ENCODE measurements around the gene NOS3.

Gene NOS3

DNA sequence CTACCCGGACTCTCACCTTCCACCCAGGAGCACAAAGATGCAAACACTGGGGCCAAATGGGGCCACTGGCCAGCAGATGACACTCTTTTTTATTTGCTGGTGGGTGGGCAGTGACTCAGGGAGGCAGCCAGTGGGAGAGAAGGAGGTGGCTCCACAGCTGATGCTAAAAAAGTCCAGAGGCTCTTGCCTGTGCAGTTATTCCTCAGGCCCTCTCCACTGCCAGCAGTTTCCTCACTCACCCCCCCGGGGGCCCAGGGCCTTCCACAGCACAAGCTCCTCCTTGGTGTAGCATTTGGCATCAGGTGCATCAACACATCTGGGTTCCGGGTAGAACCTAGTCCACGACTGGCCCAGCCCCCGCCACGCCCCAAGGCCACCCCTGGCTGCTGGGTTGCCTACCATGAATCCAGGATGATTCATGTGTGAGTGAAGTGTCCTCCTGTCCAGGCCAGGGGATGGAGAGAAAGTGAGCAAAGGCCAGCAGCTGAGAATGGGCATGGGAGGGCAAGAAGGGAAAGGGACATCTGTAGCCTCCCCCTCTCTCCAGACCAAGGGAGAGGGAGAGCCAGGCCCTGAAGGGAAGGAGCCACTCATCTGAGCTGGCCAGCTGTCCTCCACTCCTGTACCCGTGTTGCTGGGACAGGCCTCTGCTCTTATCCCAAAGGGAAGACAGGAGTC lies 11.0 kb upstream of the NOS3 start:
- no peak for DNase-seq (ENCODE audit: low spot score)

- DNase-seq (ENCODE audit: low spot score), result no peak
These were observed 10.2 kb upstream of the NOS3 start for GRCh38 chr7:150980663-150981062.

DNA sequence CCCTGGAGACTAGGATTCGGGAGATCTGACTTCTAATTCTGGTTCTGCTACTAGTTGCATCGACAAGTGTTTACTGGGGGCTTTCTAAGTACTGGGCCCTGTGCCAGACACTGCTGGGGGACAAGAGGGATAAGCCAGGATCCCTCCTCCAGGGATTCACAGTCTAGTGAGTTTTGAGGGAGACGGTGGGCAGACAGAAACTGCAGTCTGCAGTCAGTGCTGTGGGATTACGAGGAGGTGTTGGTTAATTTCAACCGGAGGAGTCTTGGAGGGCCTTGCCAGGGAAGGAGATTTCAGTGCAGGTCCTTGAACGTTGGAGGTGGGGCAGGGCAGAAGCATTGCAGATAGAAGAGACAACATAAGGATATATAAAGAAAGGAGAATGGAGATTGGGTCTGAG lies 9.2 kb upstream of the NOS3 start:
- DNase-seq (ENCODE audit: low spot score), result no peak

DNA sequence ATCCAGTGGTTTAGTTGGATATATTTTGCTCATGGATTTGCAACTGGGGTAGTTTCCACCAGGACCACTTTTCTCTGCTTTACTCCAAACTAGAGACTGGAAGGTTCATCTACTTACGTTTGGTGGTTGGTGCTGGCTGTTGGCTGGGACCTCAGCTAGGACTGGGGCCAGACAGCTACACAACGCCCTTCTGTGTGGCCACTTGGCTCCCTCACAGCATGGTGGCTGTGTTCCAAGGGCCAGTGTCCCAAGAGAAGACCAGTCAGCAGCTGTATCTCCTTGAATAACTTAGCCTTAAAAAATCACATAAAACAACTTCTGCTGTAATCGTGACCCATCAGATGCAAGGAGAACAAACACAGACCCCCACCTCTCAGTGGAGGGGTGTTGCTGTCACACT lies 8.5 kb upstream of the NOS3 start:
- DNase-seq (ENCODE audit: low spot score), result no peak

DNA sequence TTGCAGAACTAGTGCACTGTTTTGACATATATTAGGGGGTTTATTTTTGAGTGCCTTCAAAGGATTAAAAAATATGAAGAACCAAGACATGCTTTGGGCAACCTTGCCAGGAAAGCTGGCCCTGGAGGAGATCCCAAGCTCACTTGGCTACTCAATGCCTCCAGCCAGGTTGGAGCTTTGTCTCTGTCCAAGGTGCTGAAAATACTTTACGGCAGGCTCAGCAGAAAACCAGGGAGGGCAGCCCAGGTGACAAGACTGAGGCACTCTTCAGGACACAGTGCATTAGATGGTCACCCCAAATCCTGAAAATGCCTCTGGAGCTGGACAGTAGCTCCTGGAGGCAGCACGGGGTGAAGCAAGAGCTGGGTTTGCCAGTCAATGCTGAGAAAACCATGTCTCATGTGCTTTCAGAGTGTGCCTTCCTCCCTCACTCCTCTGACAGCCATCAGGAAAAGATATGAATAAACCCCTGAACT lies 6.9 kb upstream of the NOS3 start:
- DNase-seq (ENCODE audit: low spot score), result no peak

- peak; percentile 76 for DNase-seq (ENCODE audit: low spot score)
These were observed 4.7 kb upstream of the NOS3 start for GRCh38 chr7:150986099-150986512.

DNA sequence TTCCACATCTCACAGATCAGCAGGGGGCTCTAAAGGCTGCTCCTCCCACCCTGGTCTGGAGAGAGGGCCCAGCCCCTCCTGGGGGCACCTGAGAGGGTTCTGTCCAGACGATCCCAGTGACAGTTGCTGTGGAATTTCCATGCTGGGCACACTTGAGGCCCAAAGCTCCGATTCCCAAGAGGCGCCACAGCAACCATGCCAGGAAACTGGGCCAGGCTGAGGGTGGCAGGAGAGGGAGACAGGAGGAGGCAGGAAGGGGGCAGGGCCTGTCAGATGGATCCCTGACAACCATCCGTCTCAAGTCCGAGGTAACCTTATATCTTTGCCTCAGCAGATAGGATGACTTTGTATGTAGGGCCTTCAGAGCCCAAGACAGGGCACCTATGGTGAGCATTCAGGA lies 4.3 kb upstream of the NOS3 start:
- DNase-seq (ENCODE audit: low spot score), result no peak

DNA sequence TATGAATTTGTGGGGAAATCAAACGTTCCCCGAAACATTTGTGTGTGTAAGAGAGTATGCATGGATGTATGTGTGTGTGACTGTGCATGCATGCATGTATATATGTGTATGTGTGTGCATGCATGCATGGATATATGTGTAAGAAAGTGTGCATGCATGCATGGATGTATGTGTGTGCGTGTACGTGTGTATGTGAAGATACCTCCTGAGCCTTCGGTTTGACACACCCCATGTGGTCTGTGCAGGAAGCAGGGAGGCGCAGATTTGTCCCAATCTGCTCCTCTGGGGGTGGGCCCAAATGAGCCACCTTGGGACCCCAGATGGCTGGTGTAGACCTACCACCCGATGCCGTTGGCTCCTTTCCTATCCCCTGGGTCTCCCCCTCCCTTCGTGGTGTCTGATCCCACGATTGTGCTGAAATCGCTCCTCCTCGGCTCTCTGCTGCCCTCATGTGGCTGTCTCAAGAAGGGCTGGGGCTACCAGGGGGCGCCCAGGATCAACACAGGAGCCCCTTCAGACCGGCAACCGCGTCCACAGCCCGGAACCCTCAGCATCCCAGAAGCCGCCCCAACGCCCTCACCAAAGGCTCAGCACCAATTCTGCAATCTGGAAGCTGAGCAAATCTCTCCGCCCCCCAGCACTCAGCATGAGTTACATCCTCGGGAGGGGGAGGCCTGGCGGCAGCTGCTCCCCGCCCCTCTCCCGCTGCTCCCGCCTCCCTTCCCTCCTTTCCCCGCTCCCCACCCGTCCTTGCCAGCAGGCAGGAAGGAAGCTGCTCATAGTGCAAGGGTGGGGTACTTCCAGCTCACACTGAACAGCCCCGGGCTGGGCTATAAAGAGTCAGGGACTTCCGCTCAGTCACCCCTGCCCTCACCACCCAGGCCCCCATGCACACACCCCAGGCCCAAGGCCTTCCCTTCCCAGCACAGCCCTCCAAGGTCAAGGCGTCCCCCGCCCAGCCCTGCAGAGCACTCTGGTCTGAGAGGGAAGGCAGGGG lies 2.3 kb upstream of the NOS3 start:
- peak; percentile 89 for DNase-seq (ENCODE audit: low spot score)

GRCh38 chr7:150989456-150989855 lies 1.4 kb upstream of the NOS3 start:
- DNase-seq (ENCODE audit: low spot score), result no peak

- no peak for DNase-seq (ENCODE audit: low spot score)
These were observed 1.3 kb downstream of the NOS3 start for GRCh38 chr7:150992051-150992640.

DNA sequence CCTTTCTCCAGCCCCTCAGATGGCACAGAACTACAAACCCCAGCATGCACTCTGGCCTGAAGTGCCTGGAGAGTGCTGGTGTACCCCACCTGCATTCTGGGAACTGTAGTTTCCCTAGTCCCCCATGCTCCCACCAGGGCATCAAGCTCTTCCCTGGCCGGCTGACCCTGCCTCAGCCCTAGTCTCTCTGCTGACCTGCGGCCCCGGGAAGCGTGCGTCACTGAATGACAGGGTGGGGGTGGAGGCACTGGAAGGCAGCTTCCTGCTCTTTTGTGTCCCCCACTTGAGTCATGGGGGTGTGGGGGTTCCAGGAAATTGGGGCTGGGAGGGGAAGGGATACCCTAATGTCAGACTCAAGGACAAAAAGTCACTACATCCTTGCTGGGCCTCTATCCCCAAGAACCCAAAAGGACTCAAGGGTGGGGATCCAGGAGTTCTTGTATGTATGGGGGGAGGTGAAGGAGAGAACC lies 2.1 kb downstream of the NOS3 start:
- DNase-seq (ENCODE audit: low spot score), result peak; percentile 87

DNA sequence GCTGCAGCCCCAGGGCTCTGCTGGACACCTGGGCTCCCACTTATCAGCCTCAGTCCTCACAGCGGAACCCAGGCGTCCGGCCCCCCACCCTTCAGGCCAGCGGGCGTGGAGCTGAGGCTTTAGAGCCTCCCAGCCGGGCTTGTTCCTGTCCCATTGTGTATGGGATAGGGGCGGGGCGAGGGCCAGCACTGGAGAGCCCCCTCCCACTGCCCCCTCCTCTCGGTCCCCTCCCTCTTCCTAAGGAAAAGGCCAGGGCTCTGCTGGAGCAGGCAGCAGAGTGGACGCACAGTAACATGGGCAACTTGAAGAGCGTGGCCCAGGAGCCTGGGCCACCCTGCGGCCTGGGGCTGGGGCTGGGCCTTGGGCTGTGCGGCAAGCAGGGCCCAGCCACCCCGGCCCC lies 2.7 kb downstream of the NOS3 start:
- DNase-seq (ENCODE audit: low spot score), result peak; percentile 81

DNA sequence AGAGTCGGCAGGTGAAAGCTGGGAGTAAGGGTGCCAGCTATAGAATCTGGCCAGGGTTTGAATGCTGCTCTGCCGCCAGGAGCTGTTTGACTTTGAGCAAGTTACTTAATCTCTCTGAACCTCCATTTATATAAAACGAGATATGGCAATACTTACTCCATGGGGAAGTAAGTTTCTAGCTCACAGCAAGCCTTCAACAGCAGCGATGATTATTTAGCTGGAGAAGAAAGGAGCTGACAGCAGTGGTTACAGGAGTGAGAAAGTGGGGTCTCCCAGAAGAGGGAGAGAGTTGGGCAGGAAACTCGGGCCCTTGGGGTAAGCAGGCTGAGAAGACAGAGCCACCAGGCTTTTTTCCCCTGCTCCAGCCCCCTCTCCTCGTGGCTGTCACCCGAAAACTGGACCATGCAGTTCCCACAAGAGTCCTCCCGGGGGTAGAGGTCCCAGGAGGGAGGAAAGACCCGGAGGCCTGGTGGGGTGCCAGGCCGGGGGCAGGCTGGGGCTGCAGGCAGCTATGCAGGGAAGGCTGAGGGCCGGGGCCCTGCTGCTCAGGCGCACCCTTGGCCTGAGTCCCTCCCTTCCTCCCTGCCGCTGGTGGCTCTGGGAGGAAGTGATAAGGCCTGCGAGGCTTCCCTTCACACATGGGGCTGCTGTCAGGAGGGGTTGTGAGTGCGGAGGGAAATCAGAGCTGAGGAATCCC lies 3.5 kb downstream of the NOS3 start:
- DNase-seq (ENCODE audit: low spot score), result no peak

DNA sequence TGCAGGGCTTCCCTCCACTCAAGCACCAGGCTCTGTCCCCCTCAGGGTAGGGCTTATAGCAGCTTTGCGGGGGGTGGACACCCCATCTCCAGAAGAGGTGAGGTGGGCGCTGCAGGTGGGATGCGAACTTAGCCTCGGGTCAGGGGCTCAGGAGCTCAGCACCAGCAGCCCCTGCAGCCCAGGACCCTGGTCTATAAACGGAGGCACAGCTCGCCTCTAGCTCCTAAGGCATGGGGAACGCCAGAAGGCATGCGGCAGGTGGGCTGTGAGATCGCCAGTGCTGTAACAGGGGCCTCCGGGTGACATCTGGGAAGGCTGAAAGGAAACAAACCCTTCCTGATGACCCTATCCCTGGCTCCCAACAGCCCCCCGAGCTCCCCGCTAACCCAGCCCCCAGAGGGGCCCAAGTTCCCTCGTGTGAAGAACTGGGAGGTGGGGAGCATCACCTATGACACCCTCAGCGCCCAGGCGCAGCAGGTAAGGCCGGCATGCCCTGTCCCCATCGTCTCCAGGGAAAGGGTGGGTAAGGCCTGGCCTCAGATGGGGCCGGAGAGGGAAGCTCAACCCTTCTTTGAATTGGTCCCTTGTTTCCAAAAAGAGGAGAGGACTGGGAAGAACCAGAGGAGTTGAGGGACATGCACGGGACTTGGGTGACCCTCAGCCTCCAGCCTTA lies 4.2 kb downstream of the NOS3 start:
- DNase-seq (ENCODE audit: low spot score), result no peak

GRCh38 chr7:150996376-150997074 lies 5.7 kb downstream of the NOS3 start:
- DNase-seq (ENCODE audit: low spot score), result no peak

DNA sequence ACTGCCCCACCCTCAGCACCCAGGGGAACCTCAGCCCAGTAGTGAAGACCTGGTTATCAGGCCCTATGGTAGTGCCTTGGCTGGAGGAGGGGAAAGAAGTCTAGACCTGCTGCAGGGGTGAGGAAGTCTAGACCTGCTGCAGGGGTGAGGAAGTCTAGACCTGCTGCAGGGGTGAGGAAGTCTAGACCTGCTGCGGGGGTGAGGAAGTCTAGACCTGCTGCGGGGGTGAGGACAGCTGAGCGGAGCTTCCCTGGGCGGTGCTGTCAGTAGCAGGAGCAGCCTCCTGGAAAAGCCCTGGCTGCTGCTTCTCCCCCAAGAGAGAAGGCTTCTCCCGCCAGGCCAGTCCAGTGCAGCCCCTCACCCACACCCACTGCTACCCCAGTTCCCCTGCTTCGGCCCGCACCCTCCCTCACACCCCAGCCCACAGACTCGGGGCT lies 6.3 kb downstream of the NOS3 start:
- DNase-seq (ENCODE audit: low spot score), result peak; percentile 44

DNA sequence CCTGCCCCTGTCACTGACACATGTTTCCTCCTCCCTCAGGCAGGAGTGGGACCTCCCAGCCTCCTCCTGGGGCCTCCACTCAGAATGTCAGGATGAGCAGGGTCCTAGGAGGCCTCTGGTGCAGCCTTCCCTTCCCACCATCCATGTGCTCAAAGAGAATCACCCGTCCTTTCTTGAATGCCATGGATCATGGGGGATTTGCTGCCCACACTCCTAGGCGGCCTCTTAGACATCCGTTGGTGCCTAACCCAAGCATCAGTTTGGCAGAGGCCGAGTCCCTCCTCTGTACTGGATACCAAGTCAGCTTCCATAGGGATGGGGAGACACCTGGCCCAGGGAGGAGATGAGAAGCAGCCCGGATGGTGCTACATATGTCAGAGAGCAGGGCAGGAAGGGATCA lies 7.0 kb downstream of the NOS3 start:
- DNase-seq (ENCODE audit: low spot score), result no peak

GRCh38 chr7:150998341-150998740 lies 7.5 kb downstream of the NOS3 start:
- DNase-seq (ENCODE audit: low spot score), result peak; percentile 48

DNA sequence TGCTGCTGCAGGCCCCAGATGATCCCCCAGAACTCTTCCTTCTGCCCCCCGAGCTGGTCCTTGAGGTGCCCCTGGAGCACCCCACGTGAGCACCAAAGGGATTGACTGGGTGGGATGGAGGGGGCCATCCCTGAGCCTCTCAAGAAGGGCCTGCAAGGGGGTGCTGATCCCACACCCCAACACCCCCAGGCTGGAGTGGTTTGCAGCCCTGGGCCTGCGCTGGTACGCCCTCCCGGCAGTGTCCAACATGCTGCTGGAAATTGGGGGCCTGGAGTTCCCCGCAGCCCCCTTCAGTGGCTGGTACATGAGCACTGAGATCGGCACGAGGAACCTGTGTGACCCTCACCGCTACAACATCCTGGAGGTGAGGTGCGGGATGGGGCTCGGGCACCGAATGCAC lies 8.2 kb downstream of the NOS3 start:
- DNase-seq (ENCODE audit: low spot score), result no peak

DNA sequence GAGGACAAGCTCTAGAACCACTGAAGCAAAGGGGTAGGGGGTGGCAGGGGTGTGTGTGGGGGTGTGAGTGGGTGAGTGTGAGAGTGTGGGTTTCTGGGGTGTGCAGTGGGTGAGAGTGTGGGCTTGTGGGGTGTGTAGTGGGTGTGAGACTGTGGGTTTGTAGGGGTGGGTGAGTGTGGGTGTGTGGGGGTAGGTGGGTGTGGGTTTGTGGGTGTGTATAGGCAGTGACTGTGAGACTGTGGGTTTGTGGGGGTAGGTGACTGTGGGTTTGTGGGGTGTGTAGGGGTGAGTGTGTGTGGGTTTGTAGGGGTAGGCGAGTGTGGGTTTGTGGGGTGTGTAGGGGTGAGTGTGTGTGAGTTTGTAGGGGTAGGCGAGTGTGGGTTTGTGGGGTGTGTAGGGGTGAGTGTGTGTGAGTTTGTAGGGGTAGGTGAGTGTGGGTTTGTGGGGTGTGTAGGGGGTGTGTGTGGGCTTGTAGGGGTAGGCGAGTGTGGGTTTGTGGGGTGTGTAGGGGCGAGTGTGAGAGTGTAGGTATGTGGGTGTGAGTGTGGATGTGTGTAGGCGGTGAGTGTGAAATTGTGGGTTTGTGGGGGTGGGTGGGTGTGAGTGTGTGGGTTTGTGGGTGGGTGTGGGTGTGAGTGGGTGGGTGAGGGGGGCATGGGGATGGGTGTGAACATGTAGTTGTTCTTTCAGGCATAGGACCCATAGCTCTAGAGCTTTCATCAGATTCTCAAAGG lies 8.8 kb downstream of the NOS3 start:
- no peak for DNase-seq (ENCODE audit: low spot score)
